ENCODE measurements around the gene LCP1.

LCP1 gene

DNA sequence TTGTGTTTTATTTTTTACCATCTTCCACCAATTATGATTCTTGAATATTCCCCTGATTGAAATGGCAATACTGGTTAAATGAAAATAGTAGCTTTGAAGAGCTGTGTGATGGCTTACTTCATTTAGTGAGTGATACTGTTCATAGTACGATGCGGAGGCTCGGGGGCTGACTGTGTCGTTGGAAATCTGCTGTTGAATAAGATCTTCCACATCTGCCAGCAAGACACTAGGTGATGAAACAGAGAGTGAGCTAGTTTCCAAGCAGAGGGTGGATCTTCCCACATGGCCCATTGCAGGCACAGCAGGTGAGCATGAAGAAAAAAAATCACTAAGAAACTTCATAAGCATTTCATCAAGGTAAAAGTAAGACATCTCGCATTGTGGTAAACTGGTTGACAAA, 99.7 kb downstream of the LCP1 start:
- TF ChIP-seq CTCF (IDR thresholded peaks at IDR 0.05; ENCODE audit: low read depth, low read length), result no peak
- no peak for DNase-seq (ENCODE audit: extremely low read depth, low read depth)

- DNase-seq (ENCODE audit: extremely low read depth, low read depth), result no peak
- TF ChIP-seq CTCF (IDR thresholded peaks at IDR 0.05; ENCODE audit: low read depth, low read length), result no peak
These were observed 102.2 kb downstream of the LCP1 start for GRCh38 chr13:46079770-46080169.

DNA sequence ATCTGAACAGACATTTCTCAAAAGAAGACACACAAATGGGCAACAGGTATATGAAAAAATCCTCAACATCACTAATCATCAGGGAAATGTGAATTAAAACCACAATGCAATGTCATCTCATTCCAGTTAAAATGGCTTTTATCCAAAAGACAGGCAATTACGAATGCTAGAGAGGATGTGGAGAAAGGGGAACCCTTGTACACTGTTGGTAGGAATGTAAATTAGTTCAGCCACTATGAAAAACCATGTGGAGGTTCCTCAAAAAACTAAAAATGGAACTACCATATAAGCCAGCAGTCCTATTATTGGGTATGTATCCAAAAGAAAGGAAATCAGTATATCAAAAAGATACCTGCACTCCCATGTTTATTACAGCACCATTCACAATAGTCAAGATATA, 104.7 kb downstream of the LCP1 start:
- TF ChIP-seq CTCF (IDR thresholded peaks at IDR 0.05; ENCODE audit: low read depth, low read length), result no peak
- DNase-seq (ENCODE audit: extremely low read depth, low read depth), result no peak

DNA sequence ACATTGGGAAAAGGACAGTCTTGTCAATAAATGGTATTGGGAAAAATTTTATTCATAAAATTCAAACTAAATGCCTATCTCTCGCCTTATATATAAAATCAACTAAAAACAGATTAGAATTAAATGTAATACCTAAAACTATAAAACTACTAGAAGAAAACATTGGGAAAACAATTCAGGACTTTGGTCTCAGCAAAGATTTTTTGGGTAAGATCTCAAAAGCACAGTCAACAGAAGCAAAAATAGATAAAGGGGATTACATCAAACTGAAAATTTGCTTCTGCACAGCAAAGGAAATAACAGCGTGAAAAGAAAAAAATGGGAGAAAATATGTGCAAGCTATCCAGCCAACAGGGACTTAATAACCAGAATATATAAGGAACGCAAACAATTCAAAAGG, 105.2 kb downstream of the LCP1 start:
- TF ChIP-seq CTCF (IDR thresholded peaks at IDR 0.05; ENCODE audit: low read depth, low read length), result no peak
- DNase-seq (ENCODE audit: extremely low read depth, low read depth), result no peak

Data from AG09319 (cell line).